CD8-positive, alpha-beta memory T cell (primary cell): ENCODE data around the gene TOR2A. TPM values are rescaled to one million over a fixed set of nuclear protein-coding genes. Genes with fewer than 3 reads are reported as not detected.

Experiments
- CTCF ChIA-PET: fragments of 350-600 bp; sonication (Branson Sonifier 250); formaldehyde crosslinking; loops from one replicate; lab custom pipeline; 2021; ENCODE audit warnings: antibody characterized with exemption; lab: Charles Lee
- POLR2A ChIA-PET: fragments of 350-600 bp; sonication (Branson Sonifier 250); formaldehyde crosslinking; loops from one replicate; lab custom pipeline; 2021; ENCODE audit warnings: antibody characterized with exemption; lab: Charles Lee
- DNase-seq, 5 donors: peaks; one replicate each; pipeline versions ENCODE4 v3.0.0 to v3.0.0-alpha.2; 2020 to 2022; ENCODE audit warnings: mixed read lengths in 1 of 5
- H3K27ac ChIP-seq: one replicate; pipeline ENCODE4 v1.7.0; 2013; ENCODE audit warnings: low read depth, mild to moderate bottlenecking, low read length, moderate library complexity
- H3K27me3 ChIP-seq: 2 replicates; pipeline ENCODE4 v1.7.0; 2013; ENCODE audit warnings: low read length, mild to moderate bottlenecking; ENCODE audit not compliant: insufficient read depth, poor library complexity, severe bottlenecking
- H3K36me3 ChIP-seq: 2 replicates; pipeline ENCODE4 v1.7.0; 2013; ENCODE audit warnings: mild to moderate bottlenecking, low read length, moderate library complexity; ENCODE audit not compliant: insufficient read depth
- H3K4me1 ChIP-seq: 2 replicates; pipeline ENCODE4 v1.7.0; 2013; ENCODE audit warnings: mild to moderate bottlenecking, low read length, moderate library complexity; ENCODE audit not compliant: insufficient read depth
- H3K4me3 ChIP-seq: 2 replicates; pipeline ENCODE4 v1.7.0; 2013; ENCODE audit warnings: mild to moderate bottlenecking, low read length
- H3K9me3 ChIP-seq: 2 replicates; pipeline ENCODE4 v1.7.0; 2013; ENCODE audit warnings: mild to moderate bottlenecking, low read length
- H3K27ac Mint-ChIP-seq, 8 donors: one replicate each; pipeline ENCODE4 v1.8.0; 2020 to 2021; ENCODE audit warnings: mixed read lengths in 8 of 8, mild to moderate bottlenecking in 6 of 8, inconsistent platforms in 3 of 8, moderate library complexity in 3 of 8
- H3K27me3 Mint-ChIP-seq, 2 donors: one replicate each; pipeline ENCODE4 v1.8.0; 2020 to 2021; ENCODE audit warnings: mixed read lengths in 2 of 2, mild to moderate bottlenecking in 1 of 2, moderate library complexity in 1 of 2
- H3K36me3 Mint-ChIP-seq, 3 donors: one replicate each; pipeline ENCODE4 v1.8.0; 2020 to 2021; ENCODE audit warnings: mixed read lengths in 3 of 3, inconsistent platforms in 1 of 3, mild to moderate bottlenecking in 1 of 3
- H3K4me1 Mint-ChIP-seq, 3 donors: one replicate each; pipeline ENCODE4 v1.8.0; 2020 to 2021; ENCODE audit warnings: mixed read lengths in 3 of 3, inconsistent platforms in 1 of 3, mild to moderate bottlenecking in 1 of 3
- H3K4me3 Mint-ChIP-seq, 7 donors: one replicate each; pipeline ENCODE4 v1.8.0; 2020 to 2021; ENCODE audit warnings: mixed read lengths in 7 of 7, mild to moderate bottlenecking in 6 of 7, moderate library complexity in 4 of 7, inconsistent platforms in 2 of 7
- H3K9me3 Mint-ChIP-seq, 5 donors: one replicate each; pipeline ENCODE4 v1.8.0; 2020 to 2022; ENCODE audit warnings: mixed read lengths in 5 of 5, mild to moderate bottlenecking in 3 of 5, moderate library complexity in 2 of 5, inconsistent platforms in 1 of 5
- polyA plus RNA-seq: library from polyadenylated mRNA; unstranded; fragments of 300-500 nt; fragmentation: Illumina TruSeq; gene quantifications from one replicate; pipeline ENCODE4 v1.2.3, GENCODE V29; 2021
- total RNA-seq, 2 experiments: library from RNA; stranded (reverse); gene quantifications; one replicate each; pipeline ENCODE4 v1.2.3, GENCODE V29; 2021

The TOR2A gene
- total and polyA plus RNA-seq, 3 experiments from 2014 or later, result 30.7 to 37.0 (median 33.7) TPM

DNA sequence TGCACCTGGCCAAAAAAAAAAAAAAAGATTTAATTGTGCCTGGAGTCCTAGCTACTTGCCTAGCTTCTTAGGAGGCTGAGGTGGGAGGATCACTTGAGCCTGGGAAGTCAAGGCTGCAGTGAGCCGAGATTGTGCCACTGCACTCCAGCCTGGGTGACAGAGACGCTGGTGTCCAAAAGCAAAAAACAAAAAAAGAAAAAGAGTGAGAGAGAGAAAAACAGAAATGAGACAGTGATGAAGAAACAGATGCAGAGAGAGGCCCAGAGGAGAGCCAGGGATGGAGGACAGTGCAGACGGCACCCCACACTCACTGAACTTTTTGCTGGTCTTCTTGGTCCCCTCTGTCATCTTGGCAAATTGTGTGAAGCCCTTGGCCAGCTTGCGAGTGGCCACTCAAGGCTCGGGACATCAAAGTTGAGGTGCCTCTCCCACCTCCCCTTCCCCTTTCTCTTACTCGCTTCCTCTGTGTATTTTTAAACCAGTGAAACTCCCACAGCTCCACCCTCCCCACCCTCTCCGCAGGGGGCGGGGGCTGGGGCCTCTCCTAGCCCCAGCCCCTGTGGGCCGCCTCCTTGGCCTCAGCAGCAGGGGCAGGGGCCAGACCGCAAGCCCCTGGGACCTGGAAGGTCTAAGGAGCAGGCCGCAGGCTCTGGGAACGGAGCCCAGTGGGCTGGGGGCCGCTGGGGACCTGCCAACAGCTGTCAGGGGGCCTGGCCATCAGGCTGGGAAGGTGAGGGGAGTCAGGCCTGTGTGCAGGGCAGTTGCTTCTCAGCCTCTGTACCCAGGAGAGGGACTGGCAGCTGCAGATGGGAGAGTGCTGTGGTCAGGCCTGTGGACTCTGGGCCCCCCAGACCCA, 43.4 kb upstream of the TOR2A start, which contains the start of gene SH2D3C:
TSS of gene SH2D3C (minus strand) at position 387 of the 856 bp plus-strand sequence. CDS start at position 348, 39 bp downstream.
- Histone ChIP-seq H3K27ac (peak within 1 kb of the TSS; percentile 82), H3K4me3 (peak within 1 kb of the TSS; percentile 68), H3K9me3 (no peaks in the 10 kb centered on the region), H3K4me1 (peaks cover 52% of the 10 kb centered on the region), H3K27me3 (no peaks in the 10 kb centered on the region), H3K36me3 (peaks cover 7% of the 10 kb centered on the region)
- Mint-ChIP-seq H3K27ac (peak within 1 kb of the TSS; percentile 91 to 100 (median 98)), H3K27me3 (no peaks in the 10 kb centered on the region), H3K4me1 (peaks cover 53 to 79% (median 75%) of the 10 kb centered on the region in 3 donors), H3K4me3 (peak within 1 kb of the TSS; percentile 99 to 100 (median 100)), H3K36me3 (peaks cover 0 to 20% (median 6%) of the 10 kb centered on the region in 3 donors), H3K9me3 (no peaks in the 10 kb centered on the region)
- POLR2A ChIA-PET, result interaction anchor here (0.7 to 2.6 kb wide), 8 partner anchors 7 to 328 kb away, joined by 3 to 14 read pairs (median 5); partner anchors contain the start of genes LRSAM1, RPL12 and TOR2A
- CTCF ChIA-PET, result interaction anchor here (1.0 to 2.0 kb wide), 5 partner anchors 9 to 132 kb away, joined by 3 to 13 read pairs (median 6); partner anchors contain the start of gene TOR2A
- peak in 3 of 5 donors; percentile 35 to 62 (median 55) for DNase-seq

DNA sequence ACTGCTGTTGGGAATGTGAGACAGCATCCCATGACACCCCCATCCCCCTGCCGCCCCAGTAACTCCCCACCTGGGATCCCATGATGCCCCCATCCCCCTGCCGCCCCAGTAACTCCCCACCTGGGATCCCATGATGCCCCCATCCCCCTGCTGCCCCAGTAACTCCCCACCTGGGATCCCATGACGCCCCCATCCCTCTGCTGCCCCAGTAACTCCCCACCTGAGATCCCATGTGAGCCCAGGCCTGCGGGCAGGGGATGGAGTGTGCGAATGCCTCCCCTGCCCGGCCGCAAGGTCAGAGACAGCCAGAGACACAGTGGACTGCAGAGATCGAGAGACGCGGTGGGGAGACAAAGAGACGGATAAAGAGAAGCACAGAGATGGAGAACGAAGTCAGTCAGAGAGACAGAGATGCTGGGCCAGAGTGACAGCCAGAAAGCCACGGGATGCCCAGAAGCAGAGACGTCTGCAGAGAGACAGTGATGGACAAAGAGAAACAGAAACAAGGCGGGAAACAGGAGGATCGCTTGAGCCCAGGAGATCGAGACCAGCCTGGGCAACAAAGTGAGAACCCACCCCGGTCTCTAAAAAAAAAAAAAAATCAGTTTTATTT, 42.4 kb upstream of the TOR2A start:
- H3K27ac ChIP-seq, result peak overlapping the region; percentile 82
- H3K36me3 ChIP-seq, result peaks cover 16% of the 10 kb centered on the region
- peaks cover 50% of the 10 kb centered on the region for H3K4me1 ChIP-seq
- ChIA-PET POLR2A (interaction anchor here (0.7 to 1.6 kb wide), 3 partner anchors 10 to 326 kb away, joined by 3 to 8 read pairs (median 5); partner anchors contain the start of genes LRSAM1 and RPL12), CTCF (interaction anchor here (1.2 to 2.0 kb wide), 3 partner anchors 8 to 43 kb away, joined by 3 to 13 read pairs (median 6); partner anchors contain the start of gene TOR2A)
- Mint-ChIP-seq H3K27ac (peak overlapping the region; percentile 91 to 100 (median 98)), H3K4me1 (peaks cover 44 to 73% (median 71%) of the 10 kb centered on the region in 3 donors), H3K36me3 (peaks cover 0 to 30% (median 6%) of the 10 kb centered on the region in 3 donors), H3K9me3 (no peaks in the 10 kb centered on the region), H3K27me3 (no peaks in the 10 kb centered on the region), H3K4me3 (peak overlapping the region; percentile 99 to 100 (median 100))
- H3K9me3 ChIP-seq, result no peaks in the 10 kb centered on the region
- DNase-seq, result no peak
- H3K4me3 ChIP-seq, result peak overlapping the region; percentile 68
- H3K27me3 ChIP-seq, result no peaks in the 10 kb centered on the region

DNA sequence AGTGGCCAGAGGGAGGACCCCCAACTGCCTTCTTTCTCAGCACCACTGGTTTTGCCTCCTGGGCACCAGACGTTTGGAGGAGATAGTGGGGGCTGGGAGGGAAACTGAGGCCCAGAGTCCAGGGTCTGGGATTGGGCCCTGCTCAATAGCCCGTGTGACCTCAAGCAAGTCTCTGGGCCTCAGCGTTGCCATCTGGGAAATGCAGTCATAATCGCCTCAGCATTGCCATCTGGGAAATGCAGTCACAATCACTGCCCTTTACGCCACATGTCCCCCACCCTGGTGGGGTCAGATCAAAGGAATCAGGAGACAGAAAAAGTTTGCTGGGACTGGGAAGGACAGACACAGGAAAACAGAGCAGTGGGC, 41.8 kb upstream of the TOR2A start:
- Histone ChIP-seq H3K27ac (peak overlapping the region; percentile 82), H3K27me3 (no peaks in the 10 kb centered on the region), H3K4me3 (peak overlapping the region; percentile 68), H3K36me3 (peaks cover 17% of the 10 kb centered on the region), H3K4me1 (peaks cover 49% of the 10 kb centered on the region), H3K9me3 (no peaks in the 10 kb centered on the region)
- Mint-ChIP-seq H3K27ac (peak overlapping the region; percentile 91 to 100 (median 98)), H3K9me3 (no peaks in the 10 kb centered on the region), H3K4me1 (peaks cover 43 to 69% (median 67%) of the 10 kb centered on the region in 3 donors), H3K36me3 (peaks cover 0 to 32% (median 6%) of the 10 kb centered on the region in 3 donors), H3K4me3 (peak overlapping the region; percentile 99 to 100 (median 100)), H3K27me3 (no peaks in the 10 kb centered on the region)
- ChIA-PET POLR2A (interaction anchor here (0.5 to 2.3 kb wide), 3 partner anchors 8 to 139 kb away, joined by 5 to 13 read pairs (median 6); partner anchors contain the start of gene CDK9), CTCF (interaction anchor here (0.7 to 3.4 kb wide), 4 partner anchors 8 to 93 kb away, joined by 3 to 17 read pairs (median 10); partner anchors contain the start of genes CDK9 and TOR2A)
- DNase-seq, result no peak

DNA sequence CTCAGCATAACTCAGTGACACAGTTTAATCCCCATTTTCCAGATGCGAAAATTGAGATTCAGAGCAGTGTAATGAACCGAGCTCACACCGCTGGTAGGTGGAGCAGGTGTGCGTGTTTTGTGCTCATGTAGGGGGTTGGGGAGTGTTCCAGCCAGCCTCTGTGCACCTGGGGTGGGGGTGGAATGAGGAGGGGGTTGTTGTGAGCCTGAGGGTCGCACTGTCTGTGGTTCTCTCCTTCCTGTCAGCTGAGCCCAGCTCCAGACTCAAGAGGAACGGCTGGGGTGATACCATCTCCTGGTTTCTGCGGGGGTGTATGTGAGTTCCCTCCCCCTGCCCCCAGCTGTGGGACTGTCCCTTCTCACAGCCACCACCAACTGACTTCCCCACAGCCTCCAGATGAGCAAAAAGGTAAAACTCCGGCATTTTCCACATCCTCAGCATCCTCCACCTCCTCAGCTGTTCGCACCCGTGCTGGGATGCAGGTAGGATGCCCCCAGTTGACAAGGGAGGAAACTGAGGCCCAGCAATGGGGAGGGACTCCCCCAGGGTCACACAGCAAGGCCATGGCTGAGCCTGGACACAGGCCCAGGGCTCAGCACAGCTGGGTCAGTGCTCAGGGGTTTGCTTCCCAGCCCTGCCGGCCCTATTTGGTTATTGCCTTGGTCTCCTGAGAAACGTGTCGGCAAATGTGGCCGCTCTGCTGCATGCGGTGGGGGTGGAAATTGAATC, 41.3 kb upstream of the TOR2A start:
- Histone ChIP-seq H3K36me3 (peaks cover 17% of the 10 kb centered on the region), H3K4me1 (peaks cover 49% of the 10 kb centered on the region), H3K27me3 (no peaks in the 10 kb centered on the region), H3K4me3 (peak overlapping the region; percentile 68), H3K27ac (peak overlapping the region; percentile 82), H3K9me3 (no peaks in the 10 kb centered on the region)
- H3K27me3 Mint-ChIP-seq, result no peaks in the 10 kb centered on the region
- CTCF ChIA-PET, result interaction anchor here (0.7 to 3.4 kb wide), 5 partner anchors 9 to 259 kb away, joined by 3 to 17 read pairs (median 6); partner anchors contain the start of genes CDK9 and TOR2A
- POLR2A ChIA-PET, result interaction anchor here (0.5 to 2.3 kb wide), 6 partner anchors 9 to 388 kb away, joined by 3 to 13 read pairs (median 5); partner anchors contain the start of gene CDK9
- peak; percentile 61 to 87 (median 75) for DNase-seq
- H3K4me3 Mint-ChIP-seq, result peak overlapping the region; percentile 99 to 100 (median 100)
- H3K4me1 Mint-ChIP-seq, result peaks cover 43 to 69% (median 67%) of the 10 kb centered on the region in 3 donors
- H3K9me3 Mint-ChIP-seq, result no peaks in the 10 kb centered on the region
- H3K27ac Mint-ChIP-seq, result peak overlapping the region; percentile 91 to 100 (median 98)
- H3K36me3 Mint-ChIP-seq, result peaks cover 0 to 38% (median 6%) of the 10 kb centered on the region in 3 donors

DNA sequence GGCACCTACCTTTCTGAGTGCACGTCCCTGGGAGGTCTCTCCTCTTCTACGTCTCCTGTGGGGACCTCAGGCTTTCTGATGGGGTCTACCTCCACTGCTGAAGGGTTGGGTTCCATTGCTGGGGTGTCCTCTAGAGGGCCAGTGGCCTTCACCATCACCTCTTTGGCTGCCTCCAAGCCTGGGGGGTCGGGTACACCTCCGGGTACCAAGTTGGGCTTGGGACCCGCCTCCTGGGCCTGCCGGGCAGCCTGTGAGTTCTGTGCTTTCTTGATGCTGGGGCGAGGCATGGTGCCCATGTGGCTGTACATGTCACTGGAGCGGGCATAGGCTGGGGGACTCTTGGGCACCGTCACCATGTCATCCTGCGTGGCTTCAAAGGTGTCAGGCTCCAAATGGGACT, 38.9 kb upstream of the TOR2A start:
- Histone ChIP-seq H3K4me1 (peaks cover 48% of the 10 kb centered on the region), H3K4me3 (no peak overlapping the region), H3K27ac (no peak overlapping the region), H3K36me3 (peaks cover 17% of the 10 kb centered on the region), H3K9me3 (no peaks in the 10 kb centered on the region), H3K27me3 (no peaks in the 10 kb centered on the region)
- DNase-seq, result no peak
- no peaks in the 10 kb centered on the region for H3K27me3 Mint-ChIP-seq
- peaks cover 0 to 47% (median 6%) of the 10 kb centered on the region in 3 donors for H3K36me3 Mint-ChIP-seq
- peaks cover 48 to 72% (median 68%) of the 10 kb centered on the region in 3 donors for H3K4me1 Mint-ChIP-seq
- ChIA-PET POLR2A (interaction anchor here (0.5 kb wide), 1 partner anchor 670 kb away, joined by 3 read pairs; no protein-coding TSS in a partner anchor), CTCF (interaction anchor here (1.1 to 3.4 kb wide), 4 partner anchors 8 to 39 kb away, joined by 4 to 17 read pairs (median 11); partner anchors contain the start of genes CDK9 and TOR2A)
- H3K9me3 Mint-ChIP-seq, result no peaks in the 10 kb centered on the region
- peak overlapping the region in 6 of 8 donors; percentile 29 to 88 (median 70) for H3K27ac Mint-ChIP-seq
- H3K4me3 Mint-ChIP-seq, result peak overlapping the region in 4 of 7 donors; percentile 9 to 74 (median 31)

DNA sequence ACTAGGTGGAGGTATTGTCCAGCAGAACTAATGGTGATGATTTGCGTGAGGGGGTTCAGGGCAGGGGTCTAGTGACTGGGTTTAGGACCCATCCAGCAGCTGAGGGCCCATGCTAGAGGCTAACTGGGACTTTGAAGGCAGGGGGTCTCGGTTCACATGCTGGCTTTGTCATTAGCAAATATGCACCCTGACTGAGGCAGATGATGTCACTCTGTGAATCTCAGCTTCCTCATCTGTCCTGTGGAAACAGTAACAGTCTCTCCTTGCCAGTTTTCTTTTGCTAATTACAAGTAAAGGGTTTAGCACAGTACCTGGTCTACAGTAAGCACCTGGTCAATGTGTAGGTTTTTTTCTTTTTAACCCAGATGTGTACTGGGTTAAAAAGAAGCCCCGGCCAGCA, 38.2 kb upstream of the TOR2A start:
- peak overlapping the region in 1 of 7 donors; percentile 59 for H3K4me3 Mint-ChIP-seq
- Histone ChIP-seq H3K4me3 (no peak overlapping the region), H3K36me3 (peaks cover 17% of the 10 kb centered on the region), H3K4me1 (peaks cover 52% of the 10 kb centered on the region), H3K27ac (no peak overlapping the region), H3K27me3 (no peaks in the 10 kb centered on the region), H3K9me3 (no peaks in the 10 kb centered on the region)
- peaks cover 0 to 51% (median 6%) of the 10 kb centered on the region in 3 donors for H3K36me3 Mint-ChIP-seq
- peak overlapping the region in 6 of 8 donors; percentile 10 to 98 (median 70) for H3K27ac Mint-ChIP-seq
- no peaks in the 10 kb centered on the region for H3K27me3 Mint-ChIP-seq
- no peaks in the 10 kb centered on the region for H3K9me3 Mint-ChIP-seq
- DNase-seq, result no peak
- ChIA-PET CTCF (interaction anchor here (1.5 to 4.5 kb wide), 3 partner anchors 12 to 96 kb away, joined by 7 to 24 read pairs (median 17); partner anchors contain the start of genes CDK9 and TOR2A), POLR2A (interaction anchor here (0.6 to 1.0 kb wide), 2 partner anchors 12 to 29 kb away, joined by 3 to 6 read pairs; partner anchors contain the start of gene CDK9)
- H3K4me1 Mint-ChIP-seq, result peaks cover 53 to 72% (median 70%) of the 10 kb centered on the region in 3 donors
